HepG2 (cell line): ENCODE data around the gene MXRA7. TPM values are rescaled to one million over a fixed set of nuclear protein-coding genes. Genes with fewer than 3 reads are reported as not detected.

ENCODE experiments used
- AGO2 ChIP-seq: fragments of 200-400 bp; formaldehyde crosslinking; optimal IDR thresholded peaks from 2 replicates; pipeline ENCODE3; 2017; ENCODE audit warnings: mild to moderate bottlenecking, low read depth, low read length, moderate library complexity
- CBX2 ChIP-seq, 2 experiments: fragments of 200-600 bp in 1 of 2; sonication (generic); formaldehyde crosslinking in 1 of 2; IDR thresholded peaks; 2 replicates each; pipeline versions ENCODE4 v1.7.0 to v1.8.1; 2018 to 2022; ENCODE audit warnings: low read depth in 2 of 2, low read length in 1 of 2, mild to moderate bottlenecking in 1 of 2, missing genetic modification reagents in 1 of 2
- GABPA ChIP-seq, 2 experiments: IDR thresholded peaks; 2 replicates each; pipeline ENCODE4 v1.6.1; 2011 to 2016; ENCODE audit warnings: low read depth in 2 of 2, low read length in 1 of 2, missing biosample characterization in 1 of 2, missing genetic modification characterization in 1 of 2
- GZF1 ChIP-seq: sonication (generic); formaldehyde crosslinking; IDR thresholded peaks from 2 replicates; pipeline ENCODE4 v1.5.1; 2020; ENCODE audit warnings: mild to moderate bottlenecking, missing genetic modification reagents
- HNF4G ChIP-seq, 2 experiments: sonication (generic) in 1 of 2; formaldehyde crosslinking in 1 of 2; IDR thresholded peaks; 2 replicates each; pipeline versions ENCODE4 v1.4.0 to v1.6.1; 2011 to 2020; ENCODE audit warnings: borderline replicate concordance in 2 of 2, low read depth in 2 of 2, mild to moderate bottlenecking in 2 of 2, low read length in 1 of 2, missing genetic modification reagents in 1 of 2, moderate library complexity in 1 of 2
- KAT2B ChIP-seq: fragments of 150-350 bp; IDR thresholded peaks from 2 replicates; pipeline ENCODE4 v1.6.1; 2014; ENCODE audit warnings: low read depth, low read length, borderline replicate concordance
- KAT7 ChIP-seq: IDR thresholded peaks from 2 replicates; pipeline ENCODE4 v1.6.1; 2018; ENCODE audit warnings: borderline replicate concordance, missing compliant biosample characterization
- MYNN ChIP-seq: sonication (generic); formaldehyde crosslinking; IDR thresholded peaks from 2 replicates; pipeline ENCODE4 v1.4.0; 2020; ENCODE audit warnings: mild to moderate bottlenecking, low read depth, missing genetic modification reagents
- POLR2G ChIP-seq: fragments of 200-400 bp; formaldehyde crosslinking; IDR thresholded peaks from 2 replicates; pipeline ENCODE4 v1.6.1; 2018; ENCODE audit warnings: mild to moderate bottlenecking, low read depth, low read length, moderate library complexity
- RBM22 ChIP-seq: fragments of 200-400 bp; formaldehyde crosslinking; optimal IDR thresholded peaks from 2 replicates; pipeline ENCODE3; 2017; ENCODE audit warnings: mild to moderate bottlenecking, low read length, moderate library complexity
- SP1 ChIP-seq, 2 experiments: fragments of 450-650 bp in 1 of 2; sonication (generic) in 1 of 2; formaldehyde crosslinking in 1 of 2; IDR thresholded peaks; 2 replicates each; pipeline versions ENCODE4 v1.4.0 to v1.6.1; 2016 to 2020; ENCODE audit warnings: missing genetic modification reagents in 1 of 2
- U2AF1 ChIP-seq: fragments of 200-400 bp; formaldehyde crosslinking; optimal IDR thresholded peaks from 2 replicates; pipeline ENCODE3; 2017; ENCODE audit warnings: mild to moderate bottlenecking, low read depth, low read length
- ZNF7 ChIP-seq: IDR thresholded peaks from 2 replicates; pipeline ENCODE4 v1.6.1; 2016; ENCODE audit warnings: missing biosample characterization, missing genetic modification reagents
- ZZZ3 ChIP-seq: sonication (generic); formaldehyde crosslinking; IDR thresholded peaks from 2 replicates; pipeline ENCODE4 v1.4.0; 2020; ENCODE audit warnings: missing genetic modification reagents, mild to moderate bottlenecking, borderline replicate concordance
- polyA plus RNA-seq, 8 experiments: library from polyadenylated mRNA; depleted of rRNA in 3 of 8; stranded (reverse) in 7 of 8; unstranded in 1 of 8; fragments of >200 nt; fragmentation: Illumina TruSeq in 4 of 8; extraction: Trizol in 4 of 8; gene quantifications; 2 replicates each; pipeline versions ENCODE4 v1.2.1 to v1.2.3, GENCODE V29; 2011 to 2016; ENCODE audit warnings: low read depth in 4 of 8, missing spikeins in 1 of 8, mixed read lengths in 1 of 8; ENCODE audit not compliant: insufficient read depth in 1 of 8
- total RNA-seq, 5 experiments: library from RNA; depleted of rRNA; stranded (reverse); fragments of >200 nt; fragmentation: Illumina TruSeq; extraction: Trizol; gene quantifications; 2 replicates each; pipeline ENCODE4 v1.2.3, GENCODE V29; 2016; ENCODE audit warnings: low read depth in 1 of 5
- TF ChIP-seq, protein P1 (sequence below): sonication (generic); formaldehyde crosslinking; IDR thresholded peaks from 2 replicates; pipeline ENCODE4 v1.4.0; 2020; ENCODE audit warnings: mild to moderate bottlenecking, missing genetic modification reagents
- TF ChIP-seq, protein P2 (sequence below): sonication (generic); formaldehyde crosslinking; IDR thresholded peaks from 2 replicates; pipeline ENCODE4 v1.8.1; 2022; ENCODE audit warnings: low read depth, mild to moderate bottlenecking, missing genetic modification reagents

The MXRA7 gene
- total and polyA plus RNA-seq, 2 of the 13 experiments (the other 11 are each of a cell fraction or from before 2014, with no cell fraction given) = 44.8 to 112 TPM

DNA sequence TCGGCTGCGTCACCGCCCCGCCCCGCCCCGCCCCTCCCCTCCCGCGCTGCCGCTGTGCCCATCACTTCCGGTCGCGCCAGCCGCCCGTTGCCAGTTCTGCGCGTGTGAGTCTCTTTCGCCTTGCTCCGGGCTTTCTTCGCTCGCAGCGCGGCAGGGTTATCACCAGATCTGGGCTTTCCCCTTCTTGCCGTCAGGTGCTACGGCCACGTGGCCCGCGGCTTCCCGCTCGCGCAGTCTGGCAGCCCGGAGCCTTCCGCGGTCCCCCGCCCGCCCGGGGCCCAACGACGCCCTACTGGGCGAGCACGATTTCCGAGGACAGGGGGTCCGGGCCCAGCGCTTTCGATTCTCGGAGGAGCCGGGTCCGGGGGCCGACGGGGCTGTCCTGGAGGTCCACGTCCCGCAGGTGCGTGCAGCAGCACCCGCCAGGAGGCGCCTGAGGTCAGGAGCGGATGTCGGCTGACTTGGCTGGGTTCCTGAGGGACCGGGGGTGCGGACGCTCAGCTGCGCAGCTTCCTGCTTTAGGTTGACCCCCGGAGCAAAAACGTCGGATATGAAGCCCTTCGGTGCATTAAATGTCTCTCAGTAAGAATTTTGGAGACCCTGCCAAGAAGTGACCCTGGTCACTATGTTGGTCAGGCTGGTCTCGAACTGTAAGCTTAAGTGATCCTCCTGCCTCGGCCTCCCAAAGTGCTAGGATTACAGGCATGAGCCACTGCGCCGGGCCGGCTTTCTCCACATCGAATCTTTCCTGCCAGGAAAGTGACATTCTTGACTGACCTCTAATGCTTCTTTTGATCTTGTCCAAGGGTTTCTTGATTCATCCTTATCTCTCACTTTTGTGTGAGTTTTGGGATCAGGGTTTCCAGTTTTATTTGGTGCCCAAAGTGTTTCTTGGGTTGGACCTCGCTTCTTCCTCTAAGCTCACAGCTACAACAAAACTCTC, 16.3 kb upstream of the MXRA7 start, which contains the start of gene METTL23 (continued):
- TF ChIP-seq, protein P1, sequence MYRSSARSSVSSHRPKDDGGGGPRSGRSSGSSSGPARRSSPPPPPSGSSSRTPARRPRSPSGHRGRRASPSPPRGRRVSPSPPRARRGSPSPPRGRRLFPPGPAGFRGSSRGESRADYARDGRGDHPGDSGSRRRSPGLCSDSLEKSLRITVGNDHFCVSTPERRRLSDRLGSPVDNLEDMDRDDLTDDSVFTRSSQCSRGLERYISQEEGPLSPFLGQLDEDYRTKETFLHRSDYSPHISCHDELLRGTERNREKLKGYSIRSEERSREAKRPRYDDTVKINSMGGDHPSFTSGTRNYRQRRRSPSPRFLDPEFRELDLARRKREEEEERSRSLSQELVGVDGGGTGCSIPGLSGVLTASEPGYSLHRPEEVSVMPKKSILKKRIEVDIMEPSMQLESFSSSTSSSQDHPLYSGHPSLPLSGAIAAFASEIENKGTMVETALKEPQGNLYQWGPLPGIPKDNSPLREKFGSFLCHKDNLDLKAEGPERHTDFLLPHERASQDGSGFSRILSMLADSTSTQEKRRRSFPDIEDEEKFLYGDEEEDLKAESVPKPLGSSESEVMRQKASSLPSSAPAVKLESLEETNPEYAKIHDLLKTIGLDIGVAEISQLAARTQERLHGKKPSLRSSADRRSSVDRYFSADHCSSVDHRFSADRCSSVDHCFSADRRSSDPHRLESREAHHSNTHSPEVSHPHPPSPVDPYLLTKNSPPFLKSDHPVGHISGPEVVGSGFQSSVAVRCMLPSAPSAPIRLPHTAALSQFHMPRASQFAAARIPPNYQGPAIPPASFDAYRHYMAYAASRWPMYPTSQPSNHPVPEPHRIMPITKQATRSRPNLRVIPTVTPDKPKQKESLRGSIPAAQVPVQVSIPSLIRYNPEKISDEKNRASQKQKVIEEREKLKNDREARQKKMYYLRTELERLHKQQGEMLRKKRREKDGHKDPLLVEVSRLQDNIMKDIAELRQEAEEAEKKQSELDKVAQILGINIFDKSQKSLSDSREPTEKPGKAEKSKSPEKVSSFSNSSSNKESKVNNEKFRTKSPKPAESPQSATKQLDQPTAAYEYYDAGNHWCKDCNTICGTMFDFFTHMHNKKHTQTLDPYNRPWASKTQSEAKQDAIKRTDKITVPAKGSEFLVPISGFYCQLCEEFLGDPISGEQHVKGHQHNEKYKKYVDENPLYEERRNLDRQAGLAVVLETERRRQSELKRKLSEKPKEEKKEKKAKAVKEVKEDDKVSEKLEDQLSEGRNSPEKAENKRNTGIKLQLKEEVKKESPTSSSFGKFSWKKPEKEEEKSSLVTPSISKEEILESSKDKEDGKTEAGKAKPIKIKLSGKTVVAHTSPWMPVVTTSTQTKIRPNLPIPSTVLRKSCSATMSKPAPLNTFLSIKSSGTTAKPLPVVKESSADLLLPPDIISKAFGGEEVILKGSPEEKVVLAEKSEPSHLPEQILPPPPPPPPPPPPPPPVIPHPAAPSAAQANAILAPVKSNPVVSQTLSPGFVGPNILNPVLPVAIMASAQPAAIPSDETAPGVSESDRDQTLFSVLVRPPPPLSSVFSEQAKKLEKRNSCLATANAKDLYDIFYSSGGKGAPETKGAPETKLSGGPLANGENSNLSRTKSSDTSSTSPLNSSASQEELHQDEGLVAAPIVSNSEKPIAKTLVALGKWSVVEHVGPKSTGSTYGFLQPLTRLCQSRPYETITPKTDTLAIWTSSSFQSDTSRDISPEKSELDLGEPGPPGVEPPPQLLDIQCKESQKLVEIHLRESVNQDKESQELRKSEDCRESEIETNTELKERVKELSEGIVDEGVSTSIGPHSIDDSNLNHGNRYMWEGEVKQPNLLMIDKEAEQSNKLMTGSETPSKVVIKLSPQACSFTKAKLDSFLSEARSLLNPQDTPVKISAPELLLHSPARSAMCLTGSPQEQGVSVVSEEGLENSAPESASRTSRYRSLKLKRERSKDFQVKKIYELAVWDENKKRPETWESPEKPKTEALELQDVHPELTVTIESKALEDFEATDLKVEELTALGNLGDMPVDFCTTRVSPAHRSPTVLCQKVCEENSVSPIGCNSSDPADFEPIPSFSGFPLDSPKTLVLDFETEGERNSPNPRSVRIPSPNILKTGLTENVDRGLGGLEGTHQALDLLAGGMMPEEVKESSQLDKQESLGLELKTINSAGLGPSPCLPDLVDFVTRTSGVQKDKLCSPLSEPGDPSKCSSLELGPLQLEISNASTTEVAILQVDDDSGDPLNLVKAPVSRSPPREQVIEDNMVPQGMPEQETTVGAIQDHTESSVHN (CRISPR knock-in tag) = no peak
- TF ChIP-seq CBX2 (IDR thresholded peaks at IDR 0.05; ENCODE audit: low read depth, low read length) (no peak), CBX2 (CRISPR knock-in tag; IDR thresholded peaks at IDR 0.05; ENCODE audit: low read depth) (no peak), RBM22 (no peak), GABPA (IDR thresholded peaks at IDR 0.05; ENCODE audit: low read depth, low read length) (peak; percentile 70), GABPA (CRISPR knock-in tag; IDR thresholded peaks at IDR 0.05; ENCODE audit: low read depth) (peak; percentile 83), ZZZ3 (no peak), SP1 (IDR thresholded peaks at IDR 0.05) (no peak), SP1 (CRISPR knock-in tag; IDR thresholded peaks at IDR 0.05) (no peak), KAT7 (no peak; the same call in 1 of the 2 replicates), MYNN (CRISPR knock-in tag) (0 out of 2 replicates have a peak, but pooled peaks have one; percentile 24), KAT2B (no peak), AGO2 (peak; percentile 92), U2AF1 (no peak), HNF4G (IDR thresholded peaks at IDR 0.05; ENCODE audit: borderline replicate concordance, low read depth, low read length) (no peak; the same call in 1 of the 2 replicates), HNF4G (CRISPR knock-in tag; IDR thresholded peaks at IDR 0.05; ENCODE audit: borderline replicate concordance, low read depth) (no peak; the same call in 1 of the 2 replicates), POLR2G (peak; percentile 88), ZNF7 (CRISPR knock-in tag) (no peak), GZF1 (CRISPR knock-in tag) (0 out of 2 replicates have a peak, but pooled peaks have one; percentile 38)
- TF ChIP-seq, protein P2, sequence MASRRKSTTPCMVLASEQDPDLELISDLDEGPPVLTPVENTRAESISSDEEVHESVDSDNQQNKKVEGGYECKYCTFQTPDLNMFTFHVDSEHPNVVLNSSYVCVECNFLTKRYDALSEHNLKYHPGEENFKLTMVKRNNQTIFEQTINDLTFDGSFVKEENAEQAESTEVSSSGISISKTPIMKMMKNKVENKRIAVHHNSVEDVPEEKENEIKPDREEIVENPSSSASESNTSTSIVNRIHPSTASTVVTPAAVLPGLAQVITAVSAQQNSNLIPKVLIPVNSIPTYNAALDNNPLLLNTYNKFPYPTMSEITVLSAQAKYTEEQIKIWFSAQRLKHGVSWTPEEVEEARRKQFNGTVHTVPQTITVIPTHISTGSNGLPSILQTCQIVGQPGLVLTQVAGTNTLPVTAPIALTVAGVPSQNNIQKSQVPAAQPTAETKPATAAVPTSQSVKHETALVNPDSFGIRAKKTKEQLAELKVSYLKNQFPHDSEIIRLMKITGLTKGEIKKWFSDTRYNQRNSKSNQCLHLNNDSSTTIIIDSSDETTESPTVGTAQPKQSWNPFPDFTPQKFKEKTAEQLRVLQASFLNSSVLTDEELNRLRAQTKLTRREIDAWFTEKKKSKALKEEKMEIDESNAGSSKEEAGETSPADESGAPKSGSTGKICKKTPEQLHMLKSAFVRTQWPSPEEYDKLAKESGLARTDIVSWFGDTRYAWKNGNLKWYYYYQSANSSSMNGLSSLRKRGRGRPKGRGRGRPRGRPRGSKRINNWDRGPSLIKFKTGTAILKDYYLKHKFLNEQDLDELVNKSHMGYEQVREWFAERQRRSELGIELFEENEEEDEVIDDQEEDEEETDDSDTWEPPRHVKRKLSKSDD (CRISPR knock-in tag) = no peak
